Neural cell (in vitro differentiated cells): ENCODE data around the gene THYN1.

Experiments
- EZH2 ChIP-seq: fragments of 200-600, 300-800 bp; shearing (Covaris generic), sonication (generic); IDR thresholded peaks from 2 replicates; pipeline ENCODE4 v1.6.1; 2014; ENCODE audit warnings: antibody characterized with exemption, low read length, borderline replicate concordance, mild to moderate bottlenecking; ENCODE audit not compliant: insufficient read depth, poor library complexity, severe bottlenecking
- MXI1 ChIP-seq: fragments of 450-650 bp; conservative IDR thresholded peaks from 2 replicates; pipeline ENCODE4 v1.6.1; 2014; ENCODE audit warnings: antibody characterized with exemption, mild to moderate bottlenecking; ENCODE audit not compliant: poor library complexity, severe bottlenecking
- POLR2AphosphoS5 ChIP-seq: IDR thresholded peaks from 2 replicates; pipeline ENCODE4 v1.6.1; 2012
- RAD21 ChIP-seq: fragments of 450-650 bp; conservative IDR thresholded peaks from 2 replicates; pipeline ENCODE4 v1.6.1; 2014; ENCODE audit warnings: antibody characterized with exemption, mild to moderate bottlenecking, moderate library complexity
- SMC3 ChIP-seq: fragments of 450-650 bp; conservative IDR thresholded peaks from 2 replicates; pipeline ENCODE4 v1.6.1; 2014; ENCODE audit warnings: antibody characterized with exemption, mild to moderate bottlenecking, moderate library complexity; ENCODE audit not compliant: poor library complexity
- TAF1 ChIP-seq: IDR thresholded peaks from 2 replicates; pipeline ENCODE4 v1.6.1; 2012; ENCODE audit warnings: low read depth
- TF ChIP-seq, protein P1 (sequence below): fragments of 450-650 bp; IDR thresholded peaks from 2 replicates; pipeline ENCODE4 v1.5.1; 2014; ENCODE audit warnings: antibody characterized with exemption, mild to moderate bottlenecking, moderate library complexity; ENCODE audit not compliant: poor library complexity, severe bottlenecking
- TF ChIP-seq, protein P2 (sequence below): IDR thresholded peaks from 2 replicates; pipeline ENCODE4 v1.6.1; 2012; ENCODE audit warnings: borderline replicate concordance

DNA sequence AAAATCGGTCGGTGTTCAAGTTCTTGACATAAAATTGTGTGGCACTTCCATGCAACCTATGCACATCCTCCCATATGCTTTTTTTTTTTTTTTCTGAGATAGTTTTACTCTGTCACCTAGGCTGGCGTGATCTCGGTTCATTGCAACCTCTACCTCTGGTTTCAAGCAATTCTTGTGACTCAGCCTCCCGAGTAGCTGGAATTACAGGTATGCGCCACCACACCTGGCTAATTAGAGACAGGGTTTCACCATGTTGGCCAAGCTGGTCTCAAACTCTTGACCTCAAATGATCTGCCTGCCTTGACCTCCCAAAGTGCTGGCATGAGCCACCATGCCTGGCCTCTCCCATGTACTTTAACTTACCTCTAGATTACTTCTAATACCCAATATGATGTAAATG is 38.0 kb upstream of the THYN1 start:
- TF ChIP-seq, protein P1, sequence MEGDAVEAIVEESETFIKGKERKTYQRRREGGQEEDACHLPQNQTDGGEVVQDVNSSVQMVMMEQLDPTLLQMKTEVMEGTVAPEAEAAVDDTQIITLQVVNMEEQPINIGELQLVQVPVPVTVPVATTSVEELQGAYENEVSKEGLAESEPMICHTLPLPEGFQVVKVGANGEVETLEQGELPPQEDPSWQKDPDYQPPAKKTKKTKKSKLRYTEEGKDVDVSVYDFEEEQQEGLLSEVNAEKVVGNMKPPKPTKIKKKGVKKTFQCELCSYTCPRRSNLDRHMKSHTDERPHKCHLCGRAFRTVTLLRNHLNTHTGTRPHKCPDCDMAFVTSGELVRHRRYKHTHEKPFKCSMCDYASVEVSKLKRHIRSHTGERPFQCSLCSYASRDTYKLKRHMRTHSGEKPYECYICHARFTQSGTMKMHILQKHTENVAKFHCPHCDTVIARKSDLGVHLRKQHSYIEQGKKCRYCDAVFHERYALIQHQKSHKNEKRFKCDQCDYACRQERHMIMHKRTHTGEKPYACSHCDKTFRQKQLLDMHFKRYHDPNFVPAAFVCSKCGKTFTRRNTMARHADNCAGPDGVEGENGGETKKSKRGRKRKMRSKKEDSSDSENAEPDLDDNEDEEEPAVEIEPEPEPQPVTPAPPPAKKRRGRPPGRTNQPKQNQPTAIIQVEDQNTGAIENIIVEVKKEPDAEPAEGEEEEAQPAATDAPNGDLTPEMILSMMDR: no peak
- TF ChIP-seq POLR2AphosphoS5: no peak
- no peak for TF ChIP-seq EZH2
- TF ChIP-seq MXI1: no peak
- no peak for TF ChIP-seq RAD21
- no peak for TF ChIP-seq TAF1
- no peak for TF ChIP-seq SMC3
- TF ChIP-seq, protein P2, sequence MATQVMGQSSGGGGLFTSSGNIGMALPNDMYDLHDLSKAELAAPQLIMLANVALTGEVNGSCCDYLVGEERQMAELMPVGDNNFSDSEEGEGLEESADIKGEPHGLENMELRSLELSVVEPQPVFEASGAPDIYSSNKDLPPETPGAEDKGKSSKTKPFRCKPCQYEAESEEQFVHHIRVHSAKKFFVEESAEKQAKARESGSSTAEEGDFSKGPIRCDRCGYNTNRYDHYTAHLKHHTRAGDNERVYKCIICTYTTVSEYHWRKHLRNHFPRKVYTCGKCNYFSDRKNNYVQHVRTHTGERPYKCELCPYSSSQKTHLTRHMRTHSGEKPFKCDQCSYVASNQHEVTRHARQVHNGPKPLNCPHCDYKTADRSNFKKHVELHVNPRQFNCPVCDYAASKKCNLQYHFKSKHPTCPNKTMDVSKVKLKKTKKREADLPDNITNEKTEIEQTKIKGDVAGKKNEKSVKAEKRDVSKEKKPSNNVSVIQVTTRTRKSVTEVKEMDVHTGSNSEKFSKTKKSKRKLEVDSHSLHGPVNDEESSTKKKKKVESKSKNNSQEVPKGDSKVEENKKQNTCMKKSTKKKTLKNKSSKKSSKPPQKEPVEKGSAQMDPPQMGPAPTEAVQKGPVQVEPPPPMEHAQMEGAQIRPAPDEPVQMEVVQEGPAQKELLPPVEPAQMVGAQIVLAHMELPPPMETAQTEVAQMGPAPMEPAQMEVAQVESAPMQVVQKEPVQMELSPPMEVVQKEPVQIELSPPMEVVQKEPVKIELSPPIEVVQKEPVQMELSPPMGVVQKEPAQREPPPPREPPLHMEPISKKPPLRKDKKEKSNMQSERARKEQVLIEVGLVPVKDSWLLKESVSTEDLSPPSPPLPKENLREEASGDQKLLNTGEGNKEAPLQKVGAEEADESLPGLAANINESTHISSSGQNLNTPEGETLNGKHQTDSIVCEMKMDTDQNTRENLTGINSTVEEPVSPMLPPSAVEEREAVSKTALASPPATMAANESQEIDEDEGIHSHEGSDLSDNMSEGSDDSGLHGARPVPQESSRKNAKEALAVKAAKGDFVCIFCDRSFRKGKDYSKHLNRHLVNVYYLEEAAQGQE: no peak
